ENCODE results near the gene CLCNKB. TPM values are rescaled to one million over a fixed set of nuclear protein-coding genes. Genes with fewer than 3 reads are reported as not detected.
A peak's percentile ranks its signal among the peaks of the same experiment; 100 is the strongest.
"Not testable (repeated sequence)": the region's sequence is repeated elsewhere in the genome, so short reads cannot be mapped to it uniquely, and the experiment has no call there.

CLCNKB gene
- total RNA-seq, 1 experiment from 2014 or later, result not detected

- DNase-seq (ENCODE audit: low spot score), result no peak
Observed at GRCh38 chr1:16015491-16015890, 28.1 kb upstream of the CLCNKB start.

DNA sequence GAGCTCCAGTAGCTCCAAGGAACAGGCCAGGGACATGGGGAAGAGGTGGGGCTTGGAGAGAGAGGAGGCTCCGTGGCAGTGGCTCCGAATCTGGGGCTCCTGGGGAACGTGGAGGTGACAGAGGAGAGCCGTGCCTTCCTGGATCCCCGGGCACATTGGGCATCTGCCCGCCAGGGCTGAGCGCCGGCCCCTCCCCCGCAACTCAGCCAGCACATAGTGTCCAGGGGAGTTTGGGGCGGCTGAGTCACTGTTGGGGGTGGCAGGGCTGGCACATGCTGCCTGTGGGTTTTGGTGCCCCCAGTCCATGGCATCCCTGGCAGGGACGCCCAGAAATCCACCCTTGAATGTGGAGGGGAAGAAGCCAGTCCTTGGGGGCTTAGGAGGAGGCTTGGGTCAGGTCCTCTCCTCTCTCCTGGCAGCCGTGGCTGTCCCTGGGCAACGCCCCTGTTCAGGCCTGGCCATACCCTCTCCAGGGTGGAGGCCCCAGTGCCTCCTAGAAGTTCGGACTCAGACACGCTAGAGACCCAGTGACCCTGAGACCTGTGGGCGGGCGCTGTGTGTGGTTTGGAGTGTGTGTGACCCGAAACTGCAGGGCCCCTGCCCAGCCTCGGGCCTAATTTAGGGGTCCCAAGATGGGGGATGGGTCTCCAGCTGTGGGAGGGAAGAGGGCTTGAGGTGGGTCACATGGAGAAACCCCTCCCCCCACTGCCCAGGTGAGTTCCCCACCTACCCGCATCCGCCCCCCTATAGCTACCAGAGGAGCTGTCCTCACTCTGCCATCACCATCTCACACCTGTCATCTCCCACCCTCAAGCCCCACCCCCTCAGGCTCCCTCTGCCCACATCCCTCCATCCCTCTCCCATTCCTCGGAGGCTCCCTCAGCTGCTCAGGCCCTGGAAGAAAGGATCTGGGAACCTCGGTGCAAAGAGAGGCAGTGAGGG lies 27.4 kb upstream of the CLCNKB start:
- peak; percentile 36 for DNase-seq (ENCODE audit: low spot score)

DNA sequence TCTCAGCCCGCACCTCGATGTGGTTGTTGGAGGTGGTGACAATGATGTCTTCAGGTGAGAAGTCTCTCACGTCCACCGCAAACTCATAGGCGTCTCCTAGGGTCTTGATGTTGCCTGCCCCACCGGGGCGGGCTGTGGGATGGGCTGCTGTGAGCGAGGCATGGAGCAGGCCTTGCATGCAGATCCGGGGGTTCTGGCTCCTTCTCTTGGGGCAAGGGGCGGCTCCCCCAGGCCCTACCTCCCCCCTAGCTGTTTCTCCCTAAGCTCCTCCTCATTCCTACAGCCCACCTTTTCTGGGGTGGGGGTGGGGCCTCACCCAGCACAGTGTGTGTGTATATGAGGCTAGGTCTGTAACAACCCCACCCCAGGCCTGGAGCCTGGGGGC lies 26.5 kb upstream of the CLCNKB start:
- no peak for DNase-seq (ENCODE audit: low spot score)

DNA sequence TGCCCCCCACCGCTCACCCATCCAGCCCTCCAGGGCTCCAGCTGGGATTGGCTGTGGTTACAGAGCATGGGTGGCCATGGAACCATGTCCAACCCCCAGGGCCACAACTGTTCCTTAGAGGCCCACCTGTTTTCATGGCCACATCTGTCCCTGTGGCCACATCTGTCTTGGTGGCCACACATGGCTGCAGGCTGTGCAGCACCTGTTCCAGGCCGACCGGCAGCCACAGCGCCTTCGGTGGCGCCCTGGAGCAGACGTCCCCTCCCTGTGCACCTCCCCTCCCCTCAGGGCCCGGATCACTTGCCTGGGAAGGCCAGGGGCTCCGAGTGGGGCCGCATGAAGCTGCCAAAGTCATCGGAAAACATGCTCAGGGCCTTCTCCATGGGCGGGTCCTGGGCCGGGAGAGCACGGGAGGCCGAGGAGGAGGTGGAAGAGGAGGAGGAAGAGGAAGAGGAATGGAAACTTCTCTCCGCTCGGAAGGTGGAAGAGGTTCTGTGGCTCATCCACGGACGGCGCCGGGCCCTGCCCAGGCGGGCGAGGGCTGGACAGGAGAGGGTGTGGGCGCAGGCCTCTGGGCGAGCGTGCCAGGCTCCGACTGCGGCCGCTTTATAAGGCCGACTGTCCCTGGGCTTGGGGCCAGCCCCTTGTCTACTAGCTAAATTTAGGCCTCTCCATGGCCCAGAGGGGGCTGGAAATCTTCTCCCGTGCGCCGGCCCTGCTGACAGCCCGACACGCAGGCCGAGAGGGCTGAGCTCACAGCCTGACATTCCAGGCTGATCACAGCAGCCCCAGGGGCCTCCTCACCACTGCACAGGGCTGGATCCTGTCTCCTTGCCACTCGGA lies 25.9 kb upstream of the CLCNKB start, which contains the start of gene HSPB7:
Gene HSPB7, minus strand, starts transcription at position 583 of the 843 bp plus-strand sequence. Its CDS starts 80 bp downstream, at position 503.
- no peak for DNase-seq (ENCODE audit: low spot score)

DNA sequence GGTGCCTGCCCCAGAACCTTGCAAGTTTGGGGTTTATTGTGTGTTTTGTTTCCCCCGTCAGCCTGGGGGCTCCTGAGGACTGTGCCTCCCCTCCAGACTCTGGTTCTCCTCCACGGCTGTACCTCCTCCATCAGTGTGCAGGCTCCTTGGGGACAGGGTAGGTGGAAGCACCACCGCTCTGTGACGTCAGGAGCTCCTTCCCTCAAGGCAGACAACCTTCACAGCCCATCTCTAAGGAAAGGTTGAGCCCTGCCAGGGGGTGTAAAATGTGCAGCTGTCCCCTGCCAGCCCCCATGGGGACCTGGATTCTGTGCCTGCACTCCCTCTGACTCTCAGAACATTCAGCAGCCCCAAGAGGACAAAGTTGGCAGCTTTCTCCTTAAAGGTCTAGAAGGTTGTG lies 25.3 kb upstream of the CLCNKB start:
- no peak for DNase-seq (ENCODE audit: low spot score)

DNA sequence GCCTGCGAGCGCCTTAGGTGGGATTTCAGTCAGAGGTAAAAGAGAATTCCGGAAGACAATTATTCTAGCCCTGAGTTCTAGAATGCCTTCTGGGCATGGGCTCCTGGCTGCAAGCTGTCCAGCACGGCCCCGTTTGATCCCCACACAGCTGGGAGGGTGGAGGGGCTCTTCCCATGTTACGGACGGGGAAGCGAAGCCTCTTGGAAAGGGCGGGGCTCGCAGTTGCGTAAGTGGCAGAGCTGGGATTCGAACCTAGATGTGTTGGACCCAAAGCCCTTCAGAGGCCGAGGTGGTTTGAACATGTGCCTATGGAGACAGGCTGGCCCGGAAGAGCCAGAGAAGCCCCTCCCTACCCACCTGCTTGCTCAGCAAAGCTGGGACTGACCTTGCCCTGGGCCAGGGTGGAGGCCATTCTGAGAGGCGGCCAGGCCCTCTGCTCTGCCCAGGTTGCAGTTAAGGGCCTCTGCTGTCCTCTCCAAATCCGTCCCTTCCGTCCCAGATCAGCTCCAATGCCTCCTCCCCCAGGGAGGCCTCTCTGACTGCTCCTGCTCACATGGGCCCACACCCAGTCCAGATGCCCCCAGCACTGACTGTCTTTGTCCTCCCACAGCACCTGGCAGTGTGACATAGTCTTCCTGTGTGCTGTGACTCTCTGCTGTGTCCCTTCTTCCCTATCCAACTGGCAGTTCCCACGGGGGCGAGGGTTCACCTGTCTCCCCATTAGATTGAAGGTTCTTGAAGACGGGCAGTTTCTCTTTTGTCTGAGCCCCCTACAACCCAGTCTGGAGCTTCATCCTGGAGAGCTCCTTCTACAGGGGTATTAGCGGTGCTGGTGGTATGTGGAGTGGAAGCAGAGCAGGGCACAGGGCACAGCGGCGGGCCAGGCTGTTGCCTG lies 24.6 kb upstream of the CLCNKB start:
- no peak for DNase-seq (ENCODE audit: low spot score)

DNA sequence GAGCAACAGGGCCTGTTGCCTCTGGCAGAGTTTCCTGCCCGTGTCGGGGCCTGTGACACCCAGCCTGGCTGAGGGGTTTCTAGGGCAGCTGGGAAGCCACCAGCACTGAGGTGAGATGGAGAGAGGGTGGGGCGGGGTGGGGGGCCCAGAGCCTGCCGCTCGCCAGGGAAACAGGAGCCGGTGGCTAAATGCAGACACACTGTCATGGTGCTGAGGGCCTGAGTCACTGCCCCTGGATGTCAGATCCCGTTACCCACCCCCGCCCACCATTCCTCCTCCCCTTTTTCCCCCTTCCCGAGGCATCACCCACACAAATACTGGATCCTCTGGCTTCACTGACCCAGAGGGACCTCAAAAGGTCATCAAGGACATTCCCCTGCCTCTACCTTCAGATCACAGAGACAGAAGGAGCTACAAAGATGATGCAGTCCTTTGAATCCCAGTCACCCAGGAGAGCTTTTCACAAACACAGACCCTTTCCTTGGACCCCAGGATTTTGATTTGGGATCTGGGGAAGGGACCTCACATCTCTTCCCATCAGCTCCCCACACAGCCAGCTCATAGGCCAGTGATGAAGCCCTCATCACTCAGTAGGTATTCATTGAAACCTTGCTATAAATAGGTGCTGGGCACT lies 23.8 kb upstream of the CLCNKB start:
- peak; percentile 16 for DNase-seq (ENCODE audit: low spot score)

- DNase-seq (ENCODE audit: low spot score), result no peak
Observed at GRCh38 chr1:16020325-16020724, 23.3 kb upstream of the CLCNKB start.

GRCh38 chr1:16020878-16021277 lies 22.7 kb upstream of the CLCNKB start:
- DNase-seq (ENCODE audit: low spot score), result not testable (repeated sequence)

DNA sequence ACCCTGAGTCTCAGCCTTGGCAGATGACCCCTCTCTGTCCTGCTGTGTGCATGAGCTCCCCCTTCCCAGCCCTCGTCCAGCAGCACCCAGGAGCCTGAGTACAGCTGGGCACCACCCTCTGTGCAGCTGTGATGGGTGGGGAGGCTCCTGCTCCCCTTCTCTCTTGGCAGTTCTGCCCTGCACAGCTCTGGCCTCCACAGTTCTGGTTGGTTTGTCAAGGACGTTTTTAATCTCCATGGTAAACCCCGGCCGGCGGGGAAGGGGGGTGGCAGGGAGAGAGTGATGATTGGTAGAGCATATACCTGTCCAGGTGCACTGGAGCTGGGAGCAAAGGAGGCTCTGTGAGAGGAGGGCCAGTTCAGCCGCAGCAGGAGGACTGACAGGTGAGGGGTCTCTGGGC lies 21.9 kb upstream of the CLCNKB start, which contains the start of gene CLCNKA:
Gene CLCNKA, plus strand, starts transcription at position 356 of the 400 bp plus-strand sequence. CDS start 584 bp downstream, outside the sequence.
- DNase-seq (ENCODE audit: low spot score), result no peak

GRCh38 chr1:16022393-16022792 lies 21.2 kb upstream of the CLCNKB start:
- DNase-seq (ENCODE audit: low spot score), result no peak

- DNase-seq (ENCODE audit: low spot score), result no peak
Observed at GRCh38 chr1:16023050-16023653, 20.4 kb upstream of the CLCNKB start.

GRCh38 chr1:16026302-16026701 lies 17.3 kb upstream of the CLCNKB start:
- DNase-seq (ENCODE audit: low spot score), result not testable (repeated sequence)

DNA sequence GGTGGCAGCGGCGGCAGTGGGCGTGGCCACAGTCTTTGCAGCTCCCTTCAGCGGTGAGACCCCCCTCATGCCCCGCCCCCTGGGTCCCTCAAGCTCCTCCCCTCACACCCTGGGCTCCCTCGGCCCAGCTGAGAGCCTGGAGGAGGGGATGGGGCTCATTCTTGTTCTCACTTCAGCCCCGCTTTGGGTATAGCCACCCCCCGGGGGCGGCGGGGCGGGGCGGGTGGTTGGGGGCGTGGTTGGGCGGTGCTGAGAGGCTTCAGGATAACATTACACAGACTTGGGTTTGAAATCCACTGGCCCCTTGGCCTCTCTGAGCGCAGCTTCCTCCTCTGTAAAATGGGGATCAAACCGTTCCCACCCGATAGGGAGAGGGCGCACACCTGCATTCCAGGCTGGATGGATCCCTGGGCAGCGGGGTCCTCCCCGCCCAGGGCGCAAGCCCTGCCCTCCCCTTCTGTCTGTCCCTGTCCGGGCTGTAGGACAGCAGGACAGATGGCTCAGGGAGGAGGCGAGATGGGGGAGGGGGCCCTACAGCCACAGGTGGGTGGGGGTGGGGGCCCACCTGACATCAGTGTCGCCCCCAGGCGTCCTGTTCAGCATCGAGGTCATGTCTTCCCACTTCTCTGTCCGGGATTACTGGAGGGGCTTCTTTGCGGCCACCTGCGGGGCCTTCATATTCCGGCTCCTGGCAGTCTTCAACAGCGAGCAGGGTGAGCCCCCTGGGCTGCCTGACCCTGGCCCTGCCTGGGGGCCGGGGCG lies 16.7 kb upstream of the CLCNKB start:
- DNase-seq (ENCODE audit: low spot score), result no peak

- DNase-seq (ENCODE audit: low spot score), result no peak
Observed at GRCh38 chr1:16028237-16029002, 15.2 kb upstream of the CLCNKB start.

- DNase-seq (ENCODE audit: low spot score), result not testable (repeated sequence)
Observed at GRCh38 chr1:16029003-16029268, 14.6 kb upstream of the CLCNKB start.

DNA sequence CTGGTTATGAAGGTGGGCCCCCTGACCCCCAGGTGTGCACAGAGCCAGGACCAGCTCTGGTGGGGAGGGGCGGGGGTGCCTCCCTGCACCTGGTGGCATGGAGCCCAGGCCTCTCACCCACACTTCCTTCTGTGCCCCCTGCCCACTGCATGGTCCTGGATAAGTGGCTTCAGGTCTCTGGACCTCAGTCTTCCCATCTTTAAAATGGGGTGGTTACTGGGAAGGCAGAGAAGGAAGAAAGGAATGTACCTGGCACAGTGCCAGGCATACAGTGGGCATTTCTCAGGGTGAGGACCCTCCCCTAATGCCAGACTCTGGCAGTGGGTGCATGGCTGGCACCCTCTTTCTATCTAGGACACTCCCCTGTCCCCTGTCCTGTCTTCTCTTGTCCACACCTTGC lies 14.3 kb upstream of the CLCNKB start:
- DNase-seq (ENCODE audit: low spot score), result no peak

GRCh38 chr1:16031551-16031950 lies 12.0 kb upstream of the CLCNKB start:
- no peak for DNase-seq (ENCODE audit: low spot score)
